HepG2 (cell line): ENCODE data around the gene ANXA9. TPM values are rescaled to one million over a fixed set of nuclear protein-coding genes. Genes with fewer than 3 reads are reported as not detected.

Source experiments
- BORCS8-MEF2B ChIP-seq: sonication (generic); formaldehyde crosslinking; IDR thresholded peaks from 2 replicates; pipeline ENCODE4 v1.8.0; 2022; ENCODE audit warnings: mild to moderate bottlenecking, missing genetic modification reagents
- FOXM1 ChIP-seq: sonication (generic); formaldehyde crosslinking; IDR thresholded peaks from 2 replicates; pipeline ENCODE4 v1.5.0; 2020; ENCODE audit warnings: missing genetic modification reagents
- GPN1 ChIP-seq: sonication (generic); formaldehyde crosslinking; IDR thresholded peaks from 2 replicates; pipeline ENCODE4 v1.5.1; 2020; ENCODE audit warnings: missing genetic modification reagents, borderline replicate concordance
- MAF1 ChIP-seq: sonication (generic); formaldehyde crosslinking; IDR thresholded peaks from 2 replicates; pipeline ENCODE4 v1.5.0; 2020; ENCODE audit warnings: missing genetic modification reagents, borderline replicate concordance
- MED1 ChIP-seq: sonication (generic); formaldehyde crosslinking; IDR thresholded peaks from 2 replicates; pipeline ENCODE4 v1.4.0; 2020; ENCODE audit warnings: missing genetic modification reagents
- NFATC3 ChIP-seq: sonication (generic); formaldehyde crosslinking; IDR thresholded peaks from 2 replicates; pipeline ENCODE4 v1.5.1; 2020; ENCODE audit warnings: mild to moderate bottlenecking, missing genetic modification reagents
- PHB2 ChIP-seq: fragments of 450-650 bp; IDR thresholded peaks from 2 replicates; pipeline ENCODE4 v1.6.1; 2018; ENCODE audit not compliant: partially characterized antibody
- RORA ChIP-seq: sonication (generic); formaldehyde crosslinking; IDR thresholded peaks from 2 replicates; pipeline ENCODE4 v1.5.0; 2020; ENCODE audit warnings: mild to moderate bottlenecking, missing genetic modification reagents, moderate library complexity
- RXRB ChIP-seq: IDR thresholded peaks from 2 replicates; pipeline ENCODE4 v1.6.1; 2016; ENCODE audit warnings: borderline replicate concordance, missing genetic modification reagents, missing compliant biosample characterization
- ZMYM2 ChIP-seq: sonication (generic); formaldehyde crosslinking; IDR thresholded peaks from 2 replicates; pipeline ENCODE4 v1.8.0; 2022; ENCODE audit warnings: mild to moderate bottlenecking, missing genetic modification reagents
- ZNF124 ChIP-seq: sonication (generic); formaldehyde crosslinking; IDR thresholded peaks from 2 replicates; pipeline ENCODE4 v1.4.0; 2020; ENCODE audit warnings: missing genetic modification reagents
- ZNF232 ChIP-seq: sonication (generic); formaldehyde crosslinking; IDR thresholded peaks from 2 replicates; pipeline ENCODE4 v1.4.0; 2020; ENCODE audit warnings: missing genetic modification reagents, borderline replicate concordance
- ZNF367 ChIP-seq: sonication (generic); formaldehyde crosslinking; IDR thresholded peaks from 2 replicates; pipeline ENCODE4 v1.4.0; 2020; ENCODE audit warnings: missing genetic modification reagents, borderline replicate concordance
- ZNF501 ChIP-seq: sonication (generic); formaldehyde crosslinking; IDR thresholded peaks from 2 replicates; pipeline ENCODE4 v1.5.1; 2020; ENCODE audit warnings: mild to moderate bottlenecking, moderate library complexity, missing genetic modification reagents
- ZNF776 ChIP-seq: sonication (generic); formaldehyde crosslinking; IDR thresholded peaks from 2 replicates; pipeline ENCODE4 v1.4.0; 2020; ENCODE audit warnings: mild to moderate bottlenecking, missing genetic modification reagents
- polyA plus RNA-seq, 8 experiments: library from polyadenylated mRNA; depleted of rRNA in 3 of 8; stranded (reverse) in 7 of 8; unstranded in 1 of 8; fragments of >200 nt; fragmentation: Illumina TruSeq in 4 of 8; extraction: Trizol in 4 of 8; gene quantifications; 2 replicates each; pipeline versions ENCODE4 v1.2.1 to v1.2.3, GENCODE V29; 2011 to 2016; ENCODE audit warnings: low read depth in 4 of 8, missing spikeins in 1 of 8, mixed read lengths in 1 of 8; ENCODE audit not compliant: insufficient read depth in 1 of 8
- total RNA-seq, 5 experiments: library from RNA; depleted of rRNA; stranded (reverse); fragments of >200 nt; fragmentation: Illumina TruSeq; extraction: Trizol; gene quantifications; 2 replicates each; pipeline ENCODE4 v1.2.3, GENCODE V29; 2016; ENCODE audit warnings: low read depth in 1 of 5
- TF ChIP-seq, protein P1 (sequence below): sonication (generic); formaldehyde crosslinking; IDR thresholded peaks from 2 replicates; pipeline ENCODE4 v1.4.0; 2020; ENCODE audit warnings: missing genetic modification reagents; ENCODE audit errors: not compliant biosample characterization
- TF ChIP-seq, protein P2 (sequence below), 2 experiments: sonication (generic) in 1 of 2; formaldehyde crosslinking in 1 of 2; IDR thresholded peaks; 2 replicates each; pipeline versions ENCODE4 v1.6.1 to v1.9.0; 2014 to 2022; ENCODE audit warnings: antibody characterized with exemption in 1 of 2, borderline replicate concordance in 1 of 2, inconsistent platforms in 1 of 2, low read depth in 1 of 2, missing genetic modification reagents in 1 of 2
- TF ChIP-seq, protein P3 (sequence below): sonication (generic); formaldehyde crosslinking; IDR thresholded peaks from 2 replicates; pipeline ENCODE4 v1.4.0; 2020; ENCODE audit warnings: missing genetic modification reagents
- TF ChIP-seq, protein P4 (sequence below): IDR thresholded peaks from 2 replicates; pipeline ENCODE4 v1.6.1; 2016; ENCODE audit warnings: low read depth, borderline replicate concordance

The ANXA9 gene
- total and polyA plus RNA-seq, 2 of the 13 experiments (the other 11 are each of a cell fraction or from before 2014, with no cell fraction given) = 13.3 to 23.9 TPM

DNA sequence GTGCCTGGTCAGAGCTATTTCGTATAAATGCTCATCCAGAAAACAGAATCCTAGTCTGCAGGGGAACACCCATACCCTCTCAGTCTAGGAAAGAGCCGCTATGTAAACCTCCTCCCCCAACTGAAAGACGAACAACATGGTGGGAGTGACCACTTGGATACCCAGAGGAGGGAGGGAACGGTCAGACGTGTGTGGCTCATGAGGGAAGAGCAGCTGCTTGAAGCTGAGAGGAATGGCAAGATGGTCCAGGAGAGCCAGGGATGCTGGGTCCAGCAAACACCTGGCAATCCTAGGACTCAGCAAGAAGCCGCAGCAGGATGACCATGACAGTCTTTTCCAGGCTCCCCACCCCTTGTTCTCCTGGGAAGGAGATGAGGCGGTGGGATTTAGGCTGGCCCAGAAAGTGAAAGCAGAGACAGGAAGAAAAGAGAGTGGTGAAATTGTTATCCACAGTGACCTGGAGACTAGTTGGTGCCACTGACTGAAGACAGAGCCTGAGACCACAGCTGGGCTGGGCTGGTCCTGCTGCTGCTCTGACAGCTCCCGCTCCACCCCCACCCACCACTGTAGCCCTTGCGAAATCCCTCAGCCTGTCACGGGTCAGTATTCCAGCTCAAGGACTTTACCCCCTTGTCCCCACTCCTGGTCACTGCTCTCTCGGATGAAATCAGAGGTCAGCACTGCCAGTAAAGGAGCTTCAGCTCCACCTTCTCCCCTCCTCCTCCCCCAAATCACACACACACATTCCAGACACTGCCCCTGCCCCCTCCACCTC is 11.1 kb upstream of the ANXA9 start (continued):
- TF ChIP-seq GPN1 (no peak), RXRB (CRISPR knock-in tag) (peak; percentile 95), ZNF232 (no peak), ZNF501 (CRISPR knock-in tag) (peak; percentile 61; the same call in 1 of the 2 replicates), ZNF367 (CRISPR knock-in tag) (no peak), ZMYM2 (CRISPR knock-in tag) (peak; percentile 90), MED1 (peak; percentile 89), RORA (no peak), NFATC3 (CRISPR knock-in tag) (no peak), PHB2 (no peak), FOXM1 (CRISPR knock-in tag) (no peak), ZNF124 (CRISPR knock-in tag) (no peak), ZNF776 (no peak), BORCS8-MEF2B (CRISPR knock-in tag) (0 out of 2 replicates have a peak, but pooled peaks have one; percentile 5), MAF1 (CRISPR knock-in tag) (peak; percentile 68; the same call in 1 of the 2 replicates)
- TF ChIP-seq, protein P1, sequence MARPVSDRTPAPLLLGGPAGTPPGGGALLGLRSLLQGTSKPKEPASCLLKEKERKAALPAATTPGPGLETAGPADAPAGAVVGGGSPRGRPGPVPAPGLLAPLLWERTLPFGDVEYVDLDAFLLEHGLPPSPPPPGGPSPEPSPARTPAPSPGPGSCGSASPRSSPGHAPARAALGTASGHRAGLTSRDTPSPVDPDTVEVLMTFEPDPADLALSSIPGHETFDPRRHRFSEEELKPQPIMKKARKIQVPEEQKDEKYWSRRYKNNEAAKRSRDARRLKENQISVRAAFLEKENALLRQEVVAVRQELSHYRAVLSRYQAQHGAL = no peak
- TF ChIP-seq, protein P2, sequence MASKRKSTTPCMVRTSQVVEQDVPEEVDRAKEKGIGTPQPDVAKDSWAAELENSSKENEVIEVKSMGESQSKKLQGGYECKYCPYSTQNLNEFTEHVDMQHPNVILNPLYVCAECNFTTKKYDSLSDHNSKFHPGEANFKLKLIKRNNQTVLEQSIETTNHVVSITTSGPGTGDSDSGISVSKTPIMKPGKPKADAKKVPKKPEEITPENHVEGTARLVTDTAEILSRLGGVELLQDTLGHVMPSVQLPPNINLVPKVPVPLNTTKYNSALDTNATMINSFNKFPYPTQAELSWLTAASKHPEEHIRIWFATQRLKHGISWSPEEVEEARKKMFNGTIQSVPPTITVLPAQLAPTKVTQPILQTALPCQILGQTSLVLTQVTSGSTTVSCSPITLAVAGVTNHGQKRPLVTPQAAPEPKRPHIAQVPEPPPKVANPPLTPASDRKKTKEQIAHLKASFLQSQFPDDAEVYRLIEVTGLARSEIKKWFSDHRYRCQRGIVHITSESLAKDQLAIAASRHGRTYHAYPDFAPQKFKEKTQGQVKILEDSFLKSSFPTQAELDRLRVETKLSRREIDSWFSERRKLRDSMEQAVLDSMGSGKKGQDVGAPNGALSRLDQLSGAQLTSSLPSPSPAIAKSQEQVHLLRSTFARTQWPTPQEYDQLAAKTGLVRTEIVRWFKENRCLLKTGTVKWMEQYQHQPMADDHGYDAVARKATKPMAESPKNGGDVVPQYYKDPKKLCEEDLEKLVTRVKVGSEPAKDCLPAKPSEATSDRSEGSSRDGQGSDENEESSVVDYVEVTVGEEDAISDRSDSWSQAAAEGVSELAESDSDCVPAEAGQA (IDR thresholded peaks at IDR 0.05; ENCODE audit: low read depth) = 0 out of 2 replicates have a peak, but pooled peaks have one; percentile 53
- TF ChIP-seq, protein P2 (CRISPR knock-in tag; IDR thresholded peaks at IDR 0.05; ENCODE audit: borderline replicate concordance) = no peak
- TF ChIP-seq, protein P3, sequence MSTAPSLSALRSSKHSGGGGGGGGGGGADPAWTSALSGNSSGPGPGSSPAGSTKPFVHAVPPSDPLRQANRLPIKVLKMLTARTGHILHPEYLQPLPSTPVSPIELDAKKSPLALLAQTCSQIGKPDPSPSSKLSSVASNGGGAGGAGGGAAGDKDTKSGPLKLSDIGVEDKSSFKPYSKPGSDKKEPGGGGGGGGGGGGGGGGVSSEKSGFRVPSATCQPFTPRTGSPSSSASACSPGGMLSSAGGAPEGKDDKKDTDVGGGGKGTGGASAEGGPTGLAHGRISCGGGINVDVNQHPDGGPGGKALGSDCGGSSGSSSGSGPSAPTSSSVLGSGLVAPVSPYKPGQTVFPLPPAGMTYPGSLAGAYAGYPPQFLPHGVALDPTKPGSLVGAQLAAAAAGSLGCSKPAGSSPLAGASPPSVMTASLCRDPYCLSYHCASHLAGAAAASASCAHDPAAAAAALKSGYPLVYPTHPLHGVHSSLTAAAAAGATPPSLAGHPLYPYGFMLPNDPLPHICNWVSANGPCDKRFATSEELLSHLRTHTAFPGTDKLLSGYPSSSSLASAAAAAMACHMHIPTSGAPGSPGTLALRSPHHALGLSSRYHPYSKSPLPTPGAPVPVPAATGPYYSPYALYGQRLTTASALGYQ (CRISPR knock-in tag) = peak; percentile 74; the same call in 1 of the 2 replicates
- TF ChIP-seq, protein P4, sequence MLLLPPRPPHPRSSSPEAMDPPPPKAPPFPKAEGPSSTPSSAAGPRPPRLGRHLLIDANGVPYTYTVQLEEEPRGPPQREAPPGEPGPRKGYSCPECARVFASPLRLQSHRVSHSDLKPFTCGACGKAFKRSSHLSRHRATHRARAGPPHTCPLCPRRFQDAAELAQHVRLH = no peak; the same call in 1 of the 2 replicates
